HEK293 (cell line): ENCODE results near the gene TRUB1.

Experiments
- CTCF ChIA-PET: fragments of 350-600 bp; formaldehyde crosslinking; extraction: SDS; loops from one replicate; lab custom pipeline; 2021; ENCODE audit warnings: antibody characterized with exemption; lab: Yijun Ruan, JAX
- POLR2A ChIA-PET: fragments of 300-600 bp; formaldehyde crosslinking; extraction: SDS; loops from one replicate; lab custom pipeline; 2020; ENCODE audit warnings: antibody characterized with exemption, inconsistent platforms; lab: Yijun Ruan, JAX
- H3K27ac ChIP-seq: fragments of 200-500 bp; sonication (Bioruptor generic); 2 replicates; pipeline ENCODE4 v1.5.1; 2014; ENCODE audit warnings: low read depth, low read length, control low read depth, inconsistent platforms; ENCODE audit errors: extremely low read depth
- H3K36me3 ChIP-seq, 2 experiments: fragments of 200-500 bp in 1 of 2; sonication (Bioruptor generic) in 1 of 2; 1 replicate in 1 of 2; 2 replicates in 1 of 2; pipeline ENCODE4 v1.5.1; 2014 to 2017; ENCODE audit warnings: inconsistent platforms in 2 of 2, low read length in 2 of 2; ENCODE audit not compliant: control insufficient read depth in 2 of 2, insufficient read depth in 1 of 2
- H3K4me1 ChIP-seq: fragments of 200-500 bp; sonication (Bioruptor generic); 2 replicates; pipeline ENCODE4 v1.5.1; 2014; ENCODE audit warnings: mild to moderate bottlenecking, low read length, inconsistent platforms; ENCODE audit not compliant: control insufficient read depth, insufficient read depth
- H3K4me3 ChIP-seq: 2 replicates; pipeline ENCODE4 v1.5.1; 2011; ENCODE audit warnings: low read depth, mild to moderate bottlenecking, control low read depth, low read length, moderate library complexity
- H3K9me3 ChIP-seq: fragments of 200-500 bp; sonication (Bioruptor generic); 2 replicates; pipeline ENCODE4 v1.5.1; 2014; ENCODE audit warnings: low read depth, low read length, inconsistent platforms; ENCODE audit not compliant: control insufficient read depth, insufficient read depth
- BCL11A ChIP-seq: fragments of 450-650 bp; formaldehyde crosslinking; IDR thresholded peaks from 2 replicates; pipeline ENCODE4 v1.5.1; 2016; ENCODE audit warnings: low read depth, missing biosample characterization, missing genetic modification characterization
- GLIS2 ChIP-seq: fragments of 450-650 bp; formaldehyde crosslinking; IDR thresholded peaks from 2 replicates; pipeline ENCODE4 v1.5.1; 2016; ENCODE audit warnings: missing biosample characterization, missing genetic modification characterization
- HOXC10 ChIP-seq: sonication (generic); formaldehyde crosslinking; IDR thresholded peaks from 2 replicates; pipeline ENCODE4 v1.8.1; 2023; ENCODE audit warnings: mild to moderate bottlenecking, missing genetic modification reagents
- HOXD13 ChIP-seq: sonication (generic); formaldehyde crosslinking; IDR thresholded peaks from 2 replicates; pipeline ENCODE4 v1.8.0; 2022; ENCODE audit warnings: missing genetic modification reagents, borderline replicate concordance
- SCRT2 ChIP-seq: fragments of 450-650 bp; formaldehyde crosslinking; IDR thresholded peaks from 2 replicates; pipeline ENCODE4 v1.5.1; 2016; ENCODE audit warnings: missing biosample characterization, missing genetic modification characterization
- SP3 ChIP-seq: fragments of 450-650 bp; formaldehyde crosslinking; IDR thresholded peaks from 2 replicates; pipeline ENCODE4 v1.5.1; 2016; ENCODE audit warnings: missing biosample characterization, missing genetic modification characterization
- TRIM28 ChIP-seq: IDR thresholded peaks from 2 replicates; pipeline ENCODE4 v1.6.1; 2011; ENCODE audit warnings: low read length, control low read depth, borderline replicate concordance
- ZBTB1 ChIP-seq: fragments of 450-650 bp; formaldehyde crosslinking; IDR thresholded peaks from 2 replicates; pipeline ENCODE4 v1.5.1; 2016; ENCODE audit warnings: missing biosample characterization, missing genetic modification characterization
- ZBTB11 ChIP-seq: fragments of 450-650 bp; formaldehyde crosslinking; conservative IDR thresholded peaks from 2 replicates; pipeline ENCODE4 v1.5.1; 2016; ENCODE audit warnings: low read depth, missing biosample characterization, missing genetic modification characterization
- ZBTB21 ChIP-seq: fragments of 450-650 bp; formaldehyde crosslinking; IDR thresholded peaks from 2 replicates; pipeline ENCODE4 v1.5.1; 2017; ENCODE audit warnings: missing biosample characterization, missing genetic modification characterization
- ZNF169 ChIP-seq: fragments of 450-650 bp; formaldehyde crosslinking; IDR thresholded peaks from 2 replicates; pipeline ENCODE4 v1.5.1; 2016; ENCODE audit warnings: missing biosample characterization, missing genetic modification characterization
- ZNF221 ChIP-seq: fragments of 450-650 bp; formaldehyde crosslinking; IDR thresholded peaks from 2 replicates; pipeline ENCODE4 v1.5.1; 2017; ENCODE audit warnings: missing biosample characterization, missing genetic modification characterization, borderline replicate concordance
- ZNF37A ChIP-seq: fragments of 450-650 bp; IDR thresholded peaks from 2 replicates; pipeline ENCODE4 v1.5.1; 2018; ENCODE audit warnings: missing biosample characterization, missing genetic modification characterization
- ZNF518A ChIP-seq: fragments of 450-650 bp; formaldehyde crosslinking; conservative IDR thresholded peaks from 2 replicates; pipeline ENCODE4 v1.5.1; 2016; ENCODE audit warnings: low read depth, missing biosample characterization, missing genetic modification characterization
- ZNF549 ChIP-seq: fragments of 450-650 bp; IDR thresholded peaks from 2 replicates; pipeline ENCODE4 v1.5.1; 2018; ENCODE audit warnings: missing biosample characterization, missing genetic modification characterization, mild to moderate bottlenecking, inconsistent platforms, moderate library complexity
- ZNF596 ChIP-seq: fragments of 450-650 bp; IDR thresholded peaks from 2 replicates; pipeline ENCODE4 v1.5.0; 2018; ENCODE audit warnings: missing biosample characterization, mild to moderate bottlenecking, missing genetic modification characterization, moderate library complexity
- ZNF660 ChIP-seq: fragments of 450-650 bp; IDR thresholded peaks from 2 replicates; pipeline ENCODE4 v1.5.1; 2018; ENCODE audit warnings: missing biosample characterization, mild to moderate bottlenecking, missing genetic modification characterization
- ZNF792 ChIP-seq: fragments of 450-650 bp; formaldehyde crosslinking; IDR thresholded peaks from 2 replicates; pipeline ENCODE4 v1.5.1; 2016; ENCODE audit warnings: missing biosample characterization, missing genetic modification characterization
- ZSCAN30 ChIP-seq: fragments of 450-650 bp; IDR thresholded peaks from 2 replicates; pipeline ENCODE4 v1.5.1; 2018; ENCODE audit warnings: missing biosample characterization, mild to moderate bottlenecking, missing genetic modification characterization, moderate library complexity
- ZSCAN4 ChIP-seq: fragments of 450-650 bp; formaldehyde crosslinking; IDR thresholded peaks from 2 replicates; pipeline ENCODE4 v1.5.1; 2017; ENCODE audit warnings: missing biosample characterization, missing genetic modification characterization
- TF ChIP-seq, protein P1 (sequence below): fragments of 450-650 bp; formaldehyde crosslinking; IDR thresholded peaks from 2 replicates; pipeline ENCODE4 v1.5.1; 2016; ENCODE audit warnings: missing biosample characterization, missing genetic modification characterization
- TF ChIP-seq, protein P2 (sequence below): fragments of 450-650 bp; formaldehyde crosslinking; IDR thresholded peaks from 2 replicates; pipeline ENCODE4 v1.5.1; 2016; ENCODE audit warnings: missing biosample characterization, missing genetic modification characterization
- TF ChIP-seq, protein P3 (sequence below): fragments of 450-650 bp; IDR thresholded peaks from 2 replicates; pipeline ENCODE4 v1.5.1; 2018; ENCODE audit warnings: missing biosample characterization, missing genetic modification characterization

Gene TRUB1

GRCh38 chr10:114953047-114953446 lies 15.1 kb downstream of the TRUB1 start:
- H3K4me1 ChIP-seq, result no peaks in the 10 kb centered on the region
- no peak for TF ChIP-seq ZNF596 (tag by site-specific recombination)
- no peak for TF ChIP-seq ZNF660 (tag by site-specific recombination)
- TF ChIP-seq BCL11A (tag by site-specific recombination), result no peak
- no peak for TF ChIP-seq ZBTB1 (tag by site-specific recombination)
- no peak for TF ChIP-seq TRIM28
- no peak for TF ChIP-seq ZNF549 (tag by site-specific recombination)
- TF ChIP-seq, protein P1, sequence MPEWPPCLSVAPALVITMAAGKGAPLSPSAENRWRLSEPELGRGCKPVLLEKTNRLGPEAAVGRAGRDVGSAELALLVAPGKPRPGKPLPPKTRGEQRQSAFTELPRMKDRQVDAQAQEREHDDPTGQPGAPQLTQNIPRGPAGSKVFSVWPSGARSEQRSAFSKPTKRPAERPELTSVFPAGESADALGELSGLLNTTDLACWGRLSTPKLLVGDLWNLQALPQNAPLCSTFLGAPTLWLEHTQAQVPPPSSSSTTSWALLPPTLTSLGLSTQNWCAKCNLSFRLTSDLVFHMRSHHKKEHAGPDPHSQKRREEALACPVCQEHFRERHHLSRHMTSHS (tag by site-specific recombination), result no peak
- no peak for TF ChIP-seq ZNF37A
- TF ChIP-seq ZNF518A (tag by site-specific recombination), result no peak
- TF ChIP-seq ZBTB21 (tag by site-specific recombination), result no peak
- no peak for TF ChIP-seq HOXD13 (CRISPR knock-in tag)
- TF ChIP-seq SCRT2 (tag by site-specific recombination), result no peak
- TF ChIP-seq HOXC10 (CRISPR knock-in tag), result no peak
- TF ChIP-seq SP3 (tag by site-specific recombination), result no peak
- no peak for TF ChIP-seq ZBTB11 (tag by site-specific recombination)
- H3K9me3 ChIP-seq, result no peaks in the 10 kb centered on the region
- H3K27ac ChIP-seq, result no peak overlapping the region
- POLR2A ChIA-PET, result no interaction called here
- no peak overlapping the region for H3K4me3 ChIP-seq
- CTCF ChIA-PET, result no interaction called here
- peaks cover 7 to 10% of the 10 kb centered on the region in 2 experiments for H3K36me3 ChIP-seq

DNA sequence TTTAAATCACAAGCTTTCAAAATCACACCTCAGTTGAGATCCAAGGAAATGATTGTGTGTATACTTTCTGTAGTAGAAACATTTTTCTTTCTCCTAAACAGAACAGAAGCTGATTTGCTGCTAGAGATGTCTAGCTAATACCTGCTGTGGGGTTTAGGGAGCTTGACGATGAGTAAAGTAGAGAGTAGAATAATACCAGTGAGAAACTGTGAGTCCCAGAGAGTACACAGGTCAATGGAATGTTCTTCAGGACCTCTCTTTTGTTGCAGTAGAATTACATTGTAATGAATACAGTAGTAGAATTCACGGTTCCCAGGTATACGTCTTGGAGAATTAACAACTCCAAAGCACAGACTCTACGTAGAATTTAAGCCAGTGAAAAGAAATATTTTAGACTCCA lies 18.0 kb downstream of the TRUB1 start:
- no peak overlapping the region for H3K27ac ChIP-seq
- H3K9me3 ChIP-seq, result no peaks in the 10 kb centered on the region
- ChIA-PET POLR2A (no interaction called here), CTCF (no interaction called here)
- peaks cover 10 to 12% of the 10 kb centered on the region in 2 experiments for H3K36me3 ChIP-seq
- H3K4me3 ChIP-seq, result no peak overlapping the region
- no peaks in the 10 kb centered on the region for H3K4me1 ChIP-seq
- TF ChIP-seq ZNF169, result no peak
- no peak for TF ChIP-seq ZNF221
- TF ChIP-seq, protein P2, sequence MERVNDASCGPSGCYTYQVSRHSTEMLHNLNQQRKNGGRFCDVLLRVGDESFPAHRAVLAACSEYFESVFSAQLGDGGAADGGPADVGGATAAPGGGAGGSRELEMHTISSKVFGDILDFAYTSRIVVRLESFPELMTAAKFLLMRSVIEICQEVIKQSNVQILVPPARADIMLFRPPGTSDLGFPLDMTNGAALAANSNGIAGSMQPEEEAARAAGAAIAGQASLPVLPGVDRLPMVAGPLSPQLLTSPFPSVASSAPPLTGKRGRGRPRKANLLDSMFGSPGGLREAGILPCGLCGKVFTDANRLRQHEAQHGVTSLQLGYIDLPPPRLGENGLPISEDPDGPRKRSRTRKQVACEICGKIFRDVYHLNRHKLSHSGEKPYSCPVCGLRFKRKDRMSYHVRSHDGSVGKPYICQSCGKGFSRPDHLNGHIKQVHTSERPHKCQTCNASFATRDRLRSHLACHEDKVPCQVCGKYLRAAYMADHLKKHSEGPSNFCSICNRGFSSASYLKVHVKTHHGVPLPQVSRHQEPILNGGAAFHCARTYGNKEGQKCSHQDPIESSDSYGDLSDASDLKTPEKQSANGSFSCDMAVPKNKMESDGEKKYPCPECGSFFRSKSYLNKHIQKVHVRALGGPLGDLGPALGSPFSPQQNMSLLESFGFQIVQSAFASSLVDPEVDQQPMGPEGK (tag by site-specific recombination), result no peak
- TF ChIP-seq ZNF792, result no peak
- TF ChIP-seq, protein P3, sequence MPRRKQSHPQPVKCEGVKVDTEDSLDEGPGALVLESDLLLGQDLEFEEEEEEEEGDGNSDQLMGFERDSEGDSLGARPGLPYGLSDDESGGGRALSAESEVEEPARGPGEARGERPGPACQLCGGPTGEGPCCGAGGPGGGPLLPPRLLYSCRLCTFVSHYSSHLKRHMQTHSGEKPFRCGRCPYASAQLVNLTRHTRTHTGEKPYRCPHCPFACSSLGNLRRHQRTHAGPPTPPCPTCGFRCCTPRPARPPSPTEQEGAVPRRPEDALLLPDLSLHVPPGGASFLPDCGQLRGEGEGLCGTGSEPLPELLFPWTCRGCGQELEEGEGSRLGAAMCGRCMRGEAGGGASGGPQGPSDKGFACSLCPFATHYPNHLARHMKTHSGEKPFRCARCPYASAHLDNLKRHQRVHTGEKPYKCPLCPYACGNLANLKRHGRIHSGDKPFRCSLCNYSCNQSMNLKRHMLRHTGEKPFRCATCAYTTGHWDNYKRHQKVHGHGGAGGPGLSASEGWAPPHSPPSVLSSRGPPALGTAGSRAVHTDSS (tag by site-specific recombination), result no peak
- no peak for TF ChIP-seq ZSCAN4 (tag by site-specific recombination)
- TF ChIP-seq ZSCAN30 (tag by site-specific recombination), result no peak
- TF ChIP-seq GLIS2, result no peak
